ENCODE data around the gene EGFLAM.

The EGFLAM gene

DNA sequence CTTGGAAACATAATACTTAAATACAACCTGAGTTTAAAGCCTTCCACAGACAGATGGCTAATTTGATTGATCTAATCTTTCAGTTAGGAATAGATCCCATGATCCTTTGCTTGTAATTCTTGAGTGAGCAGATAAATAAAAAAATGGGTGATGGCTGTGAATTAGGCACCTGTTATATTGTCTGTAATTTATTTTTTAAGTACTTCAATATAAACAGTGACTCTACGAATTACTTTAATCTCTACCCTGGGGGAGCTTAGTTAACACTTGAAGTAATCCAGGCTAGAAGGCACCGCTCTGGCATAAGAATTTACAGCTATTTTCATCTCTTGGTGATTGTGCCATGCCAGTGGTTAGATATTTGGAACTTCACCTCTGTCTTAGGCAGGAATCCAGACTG lies 9.0 kb downstream of the EGFLAM start:
- DNase-seq = no peak

DNA sequence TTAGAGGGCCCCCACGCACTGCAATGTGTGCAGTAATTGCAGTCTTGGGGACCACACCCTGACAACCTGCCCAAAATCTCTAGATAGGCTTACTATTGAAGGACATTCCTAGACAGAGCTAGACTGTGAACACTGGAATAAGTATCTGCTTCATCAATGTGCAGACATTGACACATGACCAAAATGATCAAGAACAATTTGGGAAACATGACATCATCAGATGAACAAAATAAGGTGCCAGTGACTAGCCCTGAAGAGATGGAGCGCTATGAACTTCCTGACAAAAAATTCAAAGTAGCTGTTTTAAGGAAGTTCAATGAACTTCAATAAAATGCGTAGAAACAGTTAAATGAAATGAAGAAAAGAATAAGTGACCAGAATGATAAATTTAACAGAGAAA lies 15.3 kb downstream of the EGFLAM start:
- DNase-seq = no peak

DNA sequence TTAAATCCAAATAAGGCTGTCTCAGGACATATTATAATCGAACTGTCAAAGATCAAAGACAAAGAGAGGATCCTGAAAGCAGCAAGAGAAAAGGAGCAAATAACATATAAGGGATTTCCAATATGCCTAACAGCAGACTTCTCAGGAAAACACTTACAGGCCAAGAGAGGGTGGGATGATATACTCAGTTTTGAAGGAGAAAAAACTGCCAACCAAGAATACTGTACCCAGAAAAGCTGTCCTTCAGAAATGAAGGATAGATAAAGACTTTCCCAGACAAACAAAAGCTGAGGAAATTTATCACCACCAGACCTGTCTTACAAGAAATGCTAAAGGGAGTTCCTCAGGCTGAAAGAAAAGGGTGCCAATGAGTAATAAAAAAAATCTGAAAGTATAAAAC lies 16.0 kb downstream of the EGFLAM start:
- DNase-seq = no peak

DNA sequence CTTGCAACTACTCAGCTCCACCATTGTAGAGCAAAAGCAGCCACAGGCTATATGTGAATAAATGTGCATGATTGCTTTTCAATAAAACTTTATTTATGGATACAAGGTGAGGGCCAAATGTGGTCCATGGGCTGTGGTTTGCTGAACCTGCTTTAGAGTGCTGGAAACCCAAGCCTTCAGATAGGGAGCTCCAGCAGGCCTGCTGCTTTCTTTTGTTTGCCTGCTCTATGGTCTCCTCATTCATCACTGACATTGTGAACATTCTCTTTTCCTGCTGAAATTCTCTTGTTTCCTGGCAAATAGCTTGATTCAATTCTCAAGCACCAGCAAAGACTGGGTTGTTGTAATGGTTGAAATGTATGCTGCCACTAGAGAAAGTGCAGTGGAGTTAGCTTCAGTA lies 26.0 kb downstream of the EGFLAM start:
- no peak for DNase-seq

DNA sequence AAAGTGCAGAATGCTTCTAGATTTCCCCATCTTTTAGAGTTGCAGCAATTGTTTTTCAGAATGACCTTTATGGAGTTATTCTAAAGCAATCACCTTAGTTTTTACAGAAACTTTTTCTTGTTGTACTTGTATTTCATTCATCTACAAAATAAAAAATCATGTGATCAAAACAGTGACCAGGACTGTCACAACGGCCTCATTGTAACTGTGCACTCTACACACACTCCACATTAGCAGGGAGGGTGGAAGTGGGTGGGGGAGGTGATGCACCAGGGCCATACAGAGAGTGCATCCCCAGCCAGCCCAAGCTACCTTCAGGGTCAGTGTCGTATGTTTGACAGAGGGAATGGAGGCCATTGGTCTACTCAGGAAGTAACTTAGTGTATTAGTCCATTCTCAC lies 26.9 kb downstream of the EGFLAM start:
- no peak for DNase-seq

DNA sequence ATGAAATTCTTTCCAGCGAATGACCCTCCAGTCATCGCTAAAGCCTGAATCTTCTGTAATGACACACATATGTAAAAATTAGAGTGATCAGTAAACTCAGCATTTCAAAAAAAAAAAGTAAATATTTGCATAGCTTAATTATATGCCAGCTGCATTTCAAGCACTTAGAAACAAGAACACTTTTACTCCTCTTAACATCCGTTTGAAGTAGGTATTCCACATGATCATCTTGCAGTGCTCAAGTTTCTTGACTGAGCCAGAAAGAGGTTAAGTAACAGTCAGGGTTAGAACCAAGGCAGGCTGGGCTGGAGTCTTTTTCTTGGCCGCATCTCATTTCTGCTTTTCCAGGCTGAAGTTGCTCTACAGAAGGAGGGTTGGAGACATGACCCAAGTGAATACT lies 27.6 kb downstream of the EGFLAM start:
- DNase-seq = no peak

DNA sequence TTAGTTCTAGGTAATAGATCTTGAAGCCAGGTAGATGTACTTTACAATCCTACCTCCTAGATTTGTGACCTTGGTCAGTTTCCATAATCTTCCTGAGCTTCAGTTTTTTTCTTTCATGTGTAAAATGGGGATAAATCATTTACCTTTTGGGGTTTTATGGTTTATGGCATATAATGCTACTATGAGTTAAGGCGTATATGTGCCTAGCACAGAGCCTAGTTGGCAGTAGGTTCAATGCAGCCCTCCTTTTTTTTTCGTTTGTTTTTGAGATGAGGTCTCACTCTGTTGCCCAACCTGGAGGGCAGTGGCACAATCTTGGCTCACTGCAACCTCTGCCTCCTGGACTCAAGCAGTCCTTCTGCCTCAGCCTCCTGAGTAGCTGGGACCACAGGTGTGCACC lies 28.8 kb downstream of the EGFLAM start:
- DNase-seq = no peak

DNA sequence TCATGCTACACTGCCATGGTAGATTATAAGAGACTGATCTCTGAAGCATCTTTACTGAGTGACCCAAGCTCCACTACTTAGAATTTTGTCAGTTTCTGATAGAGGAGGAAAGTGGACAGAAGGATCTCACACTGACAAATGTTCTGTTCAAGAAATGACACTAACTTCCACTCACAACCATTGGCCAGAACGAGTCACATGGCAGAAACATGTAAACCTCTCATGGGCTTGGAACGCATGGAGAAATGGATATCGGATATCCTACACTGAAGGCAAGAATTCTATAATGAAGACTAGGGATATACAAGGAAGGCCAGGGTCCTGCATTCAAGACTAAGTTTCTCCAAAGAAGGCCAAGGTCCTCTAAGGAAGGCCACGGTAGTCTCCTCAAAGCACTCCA lies 31.1 kb downstream of the EGFLAM start:
- no peak for DNase-seq

DNA sequence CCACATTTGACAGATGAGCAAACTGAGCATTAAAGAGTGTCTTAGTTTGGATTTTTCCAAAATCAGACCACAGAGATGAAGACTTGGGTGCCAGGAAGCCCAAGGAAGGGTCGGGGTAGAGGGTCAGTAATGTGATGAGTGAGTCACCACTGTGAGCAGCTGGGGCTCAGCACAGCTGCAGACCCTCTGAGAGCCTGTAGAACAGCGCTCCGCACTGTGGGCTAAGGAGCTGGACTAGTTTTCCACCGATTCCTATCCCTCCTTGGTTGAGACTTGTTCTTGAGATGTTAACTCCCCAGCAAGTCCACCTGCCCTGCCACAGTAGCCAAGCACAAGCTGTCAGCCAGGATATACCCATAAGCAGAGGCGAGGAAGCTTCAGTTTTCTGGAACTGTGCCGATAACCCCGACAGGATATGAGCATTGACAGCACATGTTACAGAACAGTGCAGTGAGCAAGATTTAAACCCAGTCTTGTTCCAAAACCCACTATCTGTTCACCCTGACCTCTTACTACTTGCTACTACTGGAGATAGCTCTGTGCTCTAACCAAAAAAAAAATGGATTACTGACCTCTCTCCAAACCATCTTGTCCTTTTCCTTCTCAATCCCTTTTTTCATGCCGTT lies 31.8 kb downstream of the EGFLAM start:
- no peak for DNase-seq

DNA sequence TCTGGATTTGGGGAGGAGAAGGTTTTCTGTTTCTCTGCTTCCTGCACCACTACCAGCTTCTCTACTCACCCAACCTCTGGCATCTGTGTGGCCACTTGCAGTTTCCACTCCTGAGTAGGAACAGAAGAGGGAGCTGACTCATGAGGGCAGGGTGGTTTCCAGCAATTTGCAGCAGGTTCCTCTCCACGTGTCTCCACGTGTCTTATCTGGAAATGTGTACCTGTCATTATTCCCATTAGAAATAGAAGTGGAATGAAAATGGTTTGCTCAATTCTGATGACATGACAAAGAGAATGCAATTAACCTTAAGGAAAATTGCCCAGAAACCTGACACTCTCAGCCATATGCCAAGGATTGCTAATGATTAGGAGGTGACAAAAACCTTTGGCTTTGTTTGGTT lies 33.0 kb downstream of the EGFLAM start:
- DNase-seq = no peak

DNA sequence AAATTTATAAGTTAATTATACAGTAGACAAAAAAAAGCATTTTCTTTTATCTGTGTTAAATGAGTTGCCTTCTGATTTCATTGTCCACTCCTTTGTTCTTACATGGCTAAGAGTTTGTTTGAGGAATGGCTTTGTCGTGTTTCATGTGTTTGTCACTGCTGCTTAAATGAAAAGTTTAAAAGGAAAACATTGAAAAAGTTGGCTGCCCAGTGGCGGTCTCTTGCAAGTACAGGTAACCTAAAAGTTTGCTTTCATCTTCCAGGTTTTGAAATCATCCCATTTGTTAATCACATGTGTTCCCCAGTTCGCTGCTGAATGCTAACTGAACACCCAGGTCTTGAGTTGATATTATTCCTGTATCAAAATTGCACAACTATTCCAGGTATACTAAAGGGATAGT lies 33.9 kb downstream of the EGFLAM start:
- no peak for DNase-seq

DNA sequence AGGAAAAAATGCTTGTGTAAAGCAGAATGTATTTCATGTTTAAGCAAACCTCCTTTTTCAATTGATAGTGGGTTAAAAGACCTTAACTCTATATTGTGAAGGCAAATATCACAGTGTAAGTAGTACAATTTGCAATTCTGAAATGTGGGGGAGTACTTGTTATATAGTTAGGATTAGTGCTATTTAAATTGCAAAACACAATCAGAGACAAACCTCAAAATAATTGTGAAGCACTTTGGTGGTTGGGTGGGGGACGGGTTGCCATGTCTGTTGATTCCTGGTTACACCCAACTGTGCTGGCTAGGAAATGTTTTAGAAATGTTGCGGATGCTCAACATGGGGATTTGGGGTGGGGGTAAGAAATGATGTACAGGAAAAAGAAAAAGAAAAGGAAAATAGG lies 37.4 kb downstream of the EGFLAM start:
- DNase-seq = no peak

DNA sequence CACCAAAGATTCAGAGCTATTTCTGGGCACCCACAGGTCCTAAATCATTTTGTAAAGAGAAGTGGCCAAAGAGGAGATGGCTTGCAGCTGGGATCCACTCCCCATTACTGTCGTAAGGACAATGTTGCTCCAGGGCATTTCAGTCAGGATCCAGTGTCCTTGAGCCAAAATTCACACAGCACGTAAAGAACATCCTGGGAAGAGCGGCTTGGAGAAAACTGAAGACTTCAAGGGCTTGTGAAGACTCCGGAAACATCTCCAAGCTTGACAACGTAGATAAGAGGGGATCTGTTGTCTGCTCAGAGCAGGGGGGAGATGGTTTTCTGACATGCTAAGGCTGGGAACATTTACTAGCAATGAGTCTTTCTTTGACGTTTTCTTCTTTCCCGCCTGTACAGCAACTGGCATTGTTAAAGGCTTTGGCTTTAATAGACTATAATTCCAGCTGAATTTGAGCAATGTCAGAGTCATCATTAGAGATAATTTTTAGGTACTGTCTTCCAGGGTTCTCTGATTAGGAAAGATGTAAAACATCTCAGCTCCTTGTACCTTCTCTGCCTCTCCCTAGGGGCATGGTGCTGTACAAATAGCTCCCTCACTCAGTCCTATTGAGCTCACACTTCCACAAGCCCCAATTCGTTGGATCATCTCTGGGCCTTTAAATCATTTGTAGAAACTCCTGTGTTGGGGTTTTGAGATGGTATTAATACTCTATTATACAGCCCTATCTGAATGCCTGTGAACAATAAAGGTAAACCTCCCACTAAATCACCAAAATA lies 39.7 kb downstream of the EGFLAM start:
- DNase-seq = no peak

DNA sequence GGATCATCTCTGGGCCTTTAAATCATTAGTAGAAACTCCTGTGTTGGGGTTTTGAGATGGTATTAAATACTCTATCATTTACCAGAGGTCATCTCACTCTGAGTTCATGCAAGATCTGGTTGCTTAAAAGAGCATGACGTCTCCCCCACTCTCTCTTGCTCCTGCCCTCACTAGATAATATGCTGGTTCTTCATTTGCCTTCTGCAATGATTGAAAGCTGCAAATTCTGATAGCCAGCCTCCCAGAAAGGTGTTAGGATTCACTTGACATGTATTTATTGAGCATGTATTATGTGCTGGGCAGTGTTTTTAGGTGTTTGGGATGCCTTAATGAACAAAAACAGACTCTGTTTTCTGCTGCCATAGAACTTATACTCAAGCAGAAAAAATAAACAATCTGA lies 41.2 kb downstream of the EGFLAM start:
- DNase-seq = no peak

DNA sequence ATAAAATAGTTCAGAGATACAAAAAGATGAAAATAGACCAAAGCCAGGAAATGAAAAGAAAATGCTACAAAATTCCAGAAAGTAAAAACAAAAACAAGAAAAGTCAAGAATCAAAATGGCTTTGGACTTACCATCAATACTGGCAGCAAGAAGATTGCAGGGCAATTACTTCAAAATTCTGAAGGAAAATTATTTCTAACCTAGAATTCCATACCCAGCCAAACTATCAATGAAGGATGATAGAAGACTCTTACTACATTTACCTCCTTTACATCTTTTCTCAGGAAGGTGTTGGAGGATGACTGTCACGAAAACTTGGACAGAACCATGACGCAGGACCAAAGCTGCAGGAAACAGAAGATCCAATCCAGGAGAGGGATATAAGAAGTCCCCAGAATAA lies 46.8 kb downstream of the EGFLAM start:
- DNase-seq = no peak

DNA sequence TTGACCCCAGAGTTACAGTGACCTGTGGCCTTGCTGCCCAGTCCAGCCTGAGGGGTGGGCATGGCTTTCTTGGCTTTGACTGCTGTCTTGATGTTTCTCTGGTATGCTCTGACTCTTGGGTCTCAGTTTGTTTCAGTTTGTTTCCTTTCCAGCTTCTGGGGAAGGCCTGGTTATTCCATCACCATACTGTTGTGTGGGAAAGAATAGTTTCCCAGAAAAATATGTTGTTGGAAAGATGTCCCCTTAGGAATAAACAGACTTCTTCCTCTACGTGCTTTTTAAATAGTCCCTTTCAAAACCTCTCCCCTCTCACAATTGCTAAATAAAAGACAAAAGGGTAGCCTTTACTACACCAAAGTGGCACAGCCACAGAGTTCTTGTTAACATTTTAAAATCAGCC lies 49.5 kb downstream of the EGFLAM start:
- DNase-seq = no peak

DNA sequence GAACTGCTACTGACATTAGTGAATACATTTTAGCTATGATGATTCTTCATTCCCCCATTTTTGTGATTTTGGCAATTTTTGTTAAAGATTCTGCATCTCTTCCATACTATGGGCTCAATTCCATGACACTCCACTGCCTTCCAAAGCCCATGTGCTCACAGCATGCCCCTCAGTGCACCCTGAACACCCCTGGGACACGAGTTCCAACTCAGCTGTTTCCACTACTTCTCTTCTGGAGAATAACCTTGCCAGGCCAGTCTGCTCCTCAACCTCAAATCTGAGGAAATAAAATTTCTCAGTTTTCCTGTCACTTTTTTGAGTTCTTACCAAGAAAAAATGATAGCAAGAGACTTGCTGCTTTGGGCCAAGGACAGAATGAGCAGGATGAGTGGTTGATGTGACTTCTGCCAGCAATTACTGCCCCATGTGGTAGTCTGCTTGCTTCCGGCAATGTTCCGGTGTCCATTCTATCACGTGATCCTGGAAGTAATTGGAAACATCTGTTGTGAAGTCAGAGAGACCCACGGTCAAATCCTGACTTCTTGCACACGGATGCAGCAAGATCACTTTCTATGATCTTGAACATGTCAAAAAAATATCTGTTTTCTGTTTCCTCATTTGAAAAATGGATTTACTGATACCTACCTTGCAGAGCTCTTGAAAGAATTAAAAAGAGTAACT lies 58.3 kb downstream of the EGFLAM start:
- no peak for DNase-seq

DNA sequence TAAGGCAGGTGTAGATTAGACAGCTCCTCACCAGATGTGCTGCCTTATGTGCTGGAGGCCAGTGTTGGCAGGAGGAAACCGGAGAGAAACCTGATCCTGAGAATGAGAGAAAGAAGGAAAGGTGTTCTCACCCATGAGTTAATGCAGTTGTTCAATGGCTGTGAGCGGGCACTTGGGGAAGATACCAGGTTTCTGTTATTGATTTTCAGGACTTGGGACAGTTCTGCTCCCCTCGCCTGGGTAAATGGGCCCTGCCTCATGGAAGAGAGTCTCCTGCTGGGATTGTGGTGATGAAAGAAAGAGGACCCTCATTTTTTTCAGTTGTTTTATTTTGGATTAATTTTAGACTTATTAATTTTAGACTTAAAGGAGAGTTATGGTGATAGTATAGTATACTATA lies 59.5 kb downstream of the EGFLAM start:
- no peak for DNase-seq

DNA sequence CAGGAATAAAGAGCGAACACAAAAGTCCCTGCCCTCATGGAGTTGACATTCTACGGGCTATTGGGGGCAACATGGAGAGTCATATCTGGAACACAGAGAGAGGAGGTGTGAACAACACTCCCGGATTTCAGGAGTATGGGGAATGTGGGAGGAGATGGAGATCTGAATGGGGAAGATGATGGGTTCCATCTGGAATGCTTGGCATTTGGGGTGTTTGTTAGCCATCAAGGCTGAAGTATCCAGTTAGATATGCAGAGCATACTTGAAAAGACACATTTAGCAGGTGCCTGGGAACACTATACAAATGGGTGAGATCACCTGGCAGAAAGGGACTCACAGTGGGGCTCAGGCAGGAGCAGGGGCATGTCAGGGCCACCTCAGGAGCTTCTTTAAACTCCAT lies 61.1 kb downstream of the EGFLAM start:
- no peak for DNase-seq

DNA sequence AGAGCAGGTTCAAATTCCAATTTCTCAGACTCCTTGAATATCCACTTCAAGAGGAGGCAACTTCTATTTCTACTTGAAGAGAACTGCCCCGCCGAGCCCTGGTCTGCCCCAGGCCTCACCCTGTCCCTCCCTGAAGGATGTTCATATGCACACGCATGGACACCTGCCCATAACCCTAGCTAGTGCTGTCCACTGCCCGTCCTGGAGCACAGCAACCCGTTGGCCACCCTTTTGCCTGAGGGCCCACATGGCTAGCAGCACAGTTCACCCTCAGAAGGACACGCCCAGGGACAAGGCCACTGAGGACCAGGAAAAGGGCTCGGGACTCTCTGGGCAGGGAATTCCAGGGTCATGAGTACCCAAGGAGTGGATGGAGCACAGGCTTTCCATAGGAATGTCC lies 63.6 kb downstream of the EGFLAM start:
- DNase-seq = no peak

DNA sequence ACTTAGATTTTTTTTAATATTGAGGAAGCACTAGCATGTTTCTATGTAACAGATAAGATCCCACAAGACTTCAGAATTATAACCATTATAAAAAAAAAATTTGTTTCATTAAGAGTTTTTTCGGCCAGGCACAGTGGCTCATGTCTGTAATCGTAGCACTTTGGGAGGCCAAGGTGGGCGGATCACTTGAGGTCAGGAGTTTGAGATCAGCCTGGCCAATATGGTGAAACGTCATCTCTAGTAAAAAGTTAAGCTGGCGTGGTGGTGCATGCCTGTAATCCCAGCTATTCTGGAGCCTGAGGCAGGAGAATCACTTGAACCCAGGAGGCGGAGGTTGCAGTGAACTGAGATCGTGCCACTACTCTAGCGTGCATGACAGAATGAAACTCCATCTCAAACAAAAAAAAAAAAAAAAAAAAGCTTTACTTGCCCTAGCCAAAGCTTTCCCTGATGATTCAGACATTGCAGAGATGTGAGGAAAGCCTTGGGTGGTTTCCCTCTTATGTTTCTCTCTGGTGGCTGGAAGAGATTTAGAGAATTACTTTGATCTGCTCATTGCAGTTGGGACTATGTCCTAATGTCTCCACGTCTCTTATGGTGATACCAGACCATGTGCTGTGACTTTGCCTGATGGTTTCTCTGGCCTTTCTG lies 65.4 kb downstream of the EGFLAM start:
- no peak for DNase-seq

DNA sequence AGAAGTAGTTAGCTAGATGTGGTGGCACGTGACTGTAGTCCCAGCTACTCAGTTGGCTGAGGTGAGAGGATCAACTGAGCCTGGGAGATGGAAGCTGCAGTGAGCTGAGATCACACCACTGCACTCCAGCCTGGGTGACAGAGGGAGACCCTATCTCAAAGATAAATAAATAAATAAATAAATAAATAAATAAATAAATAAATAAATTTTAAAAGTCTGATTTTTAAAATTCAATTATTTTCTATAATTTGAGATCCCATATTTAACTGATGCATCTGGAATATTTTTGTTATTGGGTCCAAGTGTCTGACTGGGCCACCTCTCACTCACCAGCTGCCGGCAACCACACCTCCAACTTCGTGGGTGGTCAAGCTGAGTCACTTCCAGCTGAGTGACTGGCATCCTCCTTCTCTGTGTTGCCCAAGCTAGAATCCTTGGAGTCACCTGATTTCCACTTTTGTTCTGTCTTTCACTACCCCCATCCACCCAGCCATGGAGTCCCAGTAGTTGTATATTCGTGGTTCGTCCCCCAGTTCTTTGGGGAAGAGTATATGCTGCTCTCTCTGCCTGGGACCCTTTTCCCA lies 70.9 kb downstream of the EGFLAM start:
- no peak for DNase-seq

DNA sequence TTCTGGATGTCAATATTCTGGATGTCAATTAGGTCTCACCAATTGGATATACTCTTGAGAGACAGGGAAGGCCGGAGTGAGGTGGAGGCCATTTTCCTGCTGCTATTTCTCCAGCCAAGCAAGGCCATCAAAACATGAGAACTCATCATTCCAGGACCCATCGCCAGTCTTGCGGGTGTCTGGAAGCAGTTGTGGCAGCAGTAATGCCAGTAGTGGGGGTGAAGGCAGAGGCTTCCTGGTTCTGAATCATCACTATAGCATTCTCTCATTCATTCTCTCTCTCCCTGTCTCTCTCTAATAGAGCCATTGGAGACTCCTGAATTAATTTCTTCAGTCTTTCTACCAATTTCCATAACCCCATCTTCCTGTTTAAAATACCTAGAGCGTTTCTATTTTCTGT lies 71.8 kb downstream of the EGFLAM start:
- DNase-seq = no peak

DNA sequence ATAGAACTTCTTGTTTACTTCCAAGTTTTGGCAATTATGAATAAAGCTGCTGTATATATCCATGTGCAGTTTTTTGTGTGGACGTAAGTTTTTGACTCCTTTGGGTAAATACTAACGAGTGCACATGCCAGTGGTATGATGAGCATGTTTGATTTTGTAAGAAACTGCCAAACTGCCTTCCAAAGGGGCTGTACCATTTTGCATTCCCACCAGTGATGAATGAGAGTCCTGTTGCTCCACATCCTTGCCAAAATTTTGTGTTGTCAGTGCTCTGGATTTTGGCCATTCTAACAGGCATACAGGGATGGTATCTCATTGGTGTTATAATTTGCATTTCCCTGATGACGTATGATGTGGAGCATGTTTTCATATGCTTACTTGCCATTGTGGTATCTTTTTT lies 73.5 kb downstream of the EGFLAM start:
- DNase-seq = no peak

Data from GF-D8 (cell line).